ENCODE data around the gene SHMT1. TPM values are rescaled to one million over a fixed set of nuclear protein-coding genes. Genes with fewer than 3 reads are reported as not detected.
"Not testable (repeated sequence)": the region's sequence is repeated elsewhere in the genome, so short reads cannot be mapped to it uniquely, and the experiment has no call there.

The SHMT1 gene
- total and polyA plus RNA-seq, 11 donors = 3.8 to 15.5 (median 7.1) TPM

GRCh38 chr17:18379246-18380146 lies 16.1 kb upstream of the SHMT1 start:
- DNase-seq (no peak), ATAC-seq (no peak)
- H3K4me1 ChIP-seq = peaks cover 0 to 5% (median 0%) of the 10 kb centered on the region in 12 donors
- peaks cover 0 to 10% (median 0%) of the 10 kb centered on the region in 12 donors for H3K9me3 ChIP-seq
- no peaks in the 10 kb centered on the region for H3K36me3 ChIP-seq
- intact Hi-C loops (cut with DNase I) = no loop called here
- peaks cover 11 to 46% (median 24%) of the 10 kb centered on the region in 9 donors for H3K27me3 ChIP-seq
- 71 to 77% (median 75%) methylated on average over 13 to 16 of the region's 16 CpGs for WGBS, 4 donors
- H3K27ac ChIP-seq = no peak overlapping the region
- no peak overlapping the region for H3K4me3 ChIP-seq
- TF ChIP-seq POLR2A (IDR thresholded peaks at IDR 0.05) (no peak), CTCF (IDR thresholded peaks at IDR 0.05) (no peak)

GRCh38 chr17:18378614-18379013 lies 15.3 kb upstream of the SHMT1 start:
- H3K9me3 ChIP-seq; H3K4me1 ChIP-seq; H3K36me3 ChIP-seq; ATAC-seq; H3K4me3 ChIP-seq; intact Hi-C loops (cut with DNase I); H3K27ac ChIP-seq; DNase-seq: not testable (repeated sequence)
- 85 to 88% (median 87%) methylated on average over 5 of the region's 5 CpGs for WGBS, 4 donors
- peaks cover 11 to 40% (median 19%) of the 10 kb centered on the region in 9 donors for H3K27me3 ChIP-seq

- TF ChIP-seq POLR2A (IDR thresholded peaks at IDR 0.05) (no peak), CTCF (IDR thresholded peaks at IDR 0.05) (no peak)
- WGBS, 4 donors = 90 to 95% (median 93%) methylated on average over 2 of the region's 2 CpGs; no CpG with 5 or more reads in 1 of the 4 donors
- no peak for DNase-seq
- no peak for ATAC-seq
- peaks cover 0 to 5% (median 0%) of the 10 kb centered on the region in 12 donors for H3K4me1 ChIP-seq
- peaks cover 7 to 38% (median 19%) of the 10 kb centered on the region in 9 donors for H3K27me3 ChIP-seq
- no peak overlapping the region for H3K4me3 ChIP-seq
- intact Hi-C loops (cut with DNase I) = no loop called here
- H3K36me3 ChIP-seq = no peaks in the 10 kb centered on the region
- H3K27ac ChIP-seq = no peak overlapping the region
- H3K9me3 ChIP-seq = peaks cover 0 to 10% (median 0%) of the 10 kb centered on the region in 12 donors
These were observed 14.8 kb upstream of the SHMT1 start for GRCh38 chr17:18378205-18378505.

- peak in 3 of 4 donors; percentile 18 to 37 (median 29) for ATAC-seq
- peak in 2 of 5 donors; percentile 41 to 72 for DNase-seq
- Histone ChIP-seq H3K36me3 (no peaks in the 10 kb centered on the region), H3K27me3 (peaks cover 4 to 33% (median 14%) of the 10 kb centered on the region in 9 donors), H3K4me3 (no peak within 1 kb of the TSS), H3K27ac (no peak within 1 kb of the TSS), H3K9me3 (peaks cover 0 to 10% (median 0%) of the 10 kb centered on the region in 12 donors), H3K4me1 (no peaks in the 10 kb centered on the region)
- WGBS, 4 donors = 76 to 88% (median 82%) methylated on average over 11 to 20 of the region's 20 CpGs
- intact Hi-C loops (cut with DNase I) = no loop called here
- TF ChIP-seq CTCF (IDR thresholded peaks at IDR 0.05) = no peak
- TF ChIP-seq POLR2A (IDR thresholded peaks at IDR 0.05) = no peak
These were observed 14.3 kb upstream of the SHMT1 start, which contains the start of gene EVPLL for GRCh38 chr17:18377437-18378204. TSS of gene EVPLL (plus strand) at chr17:18377778. CDS start at chr17:18380938, 3,160 bp downstream.
